H1 (cell line): Measurements from ENCODE around the gene SND1.

Source experiments
- CTCF ChIP-seq, 3 experiments: IDR thresholded peaks; 1 replicate in 2 of 3; 2 replicates in 1 of 3; pipeline versions ENCODE4 v1.5.1 to v1.6.1; 2011; ENCODE audit warnings: low read length in 3 of 3, mild to moderate bottlenecking in 3 of 3, inconsistent platforms in 2 of 3, low read depth in 1 of 3, moderate library complexity in 1 of 3; ENCODE audit not compliant: insufficient read depth in 1 of 3; ENCODE audit errors: control extremely low read depth in 1 of 3
- EZH2 ChIP-seq: fragments of 200-600 bp; sonication (generic); IDR thresholded peaks from 2 replicates; pipeline ENCODE4 v1.7.1; 2012; ENCODE audit warnings: low read depth, mild to moderate bottlenecking, moderate library complexity, low read length, inconsistent platforms; ENCODE audit not compliant: severe bottlenecking
- GABPA ChIP-seq: IDR thresholded peaks from 2 replicates; pipeline ENCODE4 v1.6.1; 2011; ENCODE audit warnings: mild to moderate bottlenecking, low read length, moderate library complexity, borderline replicate concordance; ENCODE audit not compliant: insufficient read depth
- NRF1 ChIP-seq: IDR thresholded peaks from 2 replicates; pipeline ENCODE4 v1.6.1; 2011; ENCODE audit warnings: mild to moderate bottlenecking, low read depth, low read length, improper control_type of control experiment
- POLR2A ChIP-seq, 2 experiments: IDR thresholded peaks; 1 replicate in 1 of 2; 2 replicates in 1 of 2; pipeline ENCODE4 v1.6.1; 2011; ENCODE audit warnings: low read depth in 2 of 2, low read length in 2 of 2, mild to moderate bottlenecking in 2 of 2; ENCODE audit errors: control extremely low read depth in 1 of 2
- POLR2AphosphoS5 ChIP-seq: IDR thresholded peaks from 2 replicates; pipeline ENCODE4 v1.6.1; 2011; ENCODE audit warnings: low read depth, low read length
- RAD21 ChIP-seq, 2 experiments: IDR thresholded peaks in 1 of 2; conservative IDR thresholded peaks in 1 of 2; 2 replicates each; pipeline ENCODE4 v1.6.1; 2011; ENCODE audit warnings: low read depth in 2 of 2, low read length in 2 of 2, improper control_type of control experiment in 1 of 2, inconsistent platforms in 1 of 2, mild to moderate bottlenecking in 1 of 2, moderate library complexity in 1 of 2
- RBBP5 ChIP-seq: IDR thresholded peaks from 2 replicates; pipeline ENCODE4 v1.7.1; 2012; ENCODE audit warnings: low read depth, mild to moderate bottlenecking, inconsistent platforms, low read length, moderate library complexity, borderline replicate concordance
- SP1 ChIP-seq: IDR thresholded peaks from 2 replicates; pipeline ENCODE4 v1.6.1; 2011; ENCODE audit warnings: low read depth, low read length
- TAF1 ChIP-seq: IDR thresholded peaks from 2 replicates; pipeline ENCODE4 v1.6.1; 2011; ENCODE audit warnings: mild to moderate bottlenecking, low read depth, low read length
- TF ChIP-seq, protein P1 (sequence below): IDR thresholded peaks from 2 replicates; pipeline ENCODE4 v1.6.1; 2011; ENCODE audit warnings: low read depth, mild to moderate bottlenecking, low read length; ENCODE audit not compliant: insufficient read depth

GRCh38 chr7:127918130-127918529 lies 266.1 kb downstream of the SND1 start:
- TF ChIP-seq POLR2A (IDR thresholded peaks at IDR 0.05; ENCODE audit: control extremely low read depth in 1 of 2, low read depth in 2 of 2, low read length in 2 of 2) (no peak), CTCF (IDR thresholded peaks at IDR 0.05; ENCODE audit: control extremely low read depth in 1 of 3, insufficient read depth in 1 of 3, low read depth in 1 of 3, low read length in 3 of 3) (no peak), EZH2 (no peak), RAD21 (IDR thresholded peaks at IDR 0.05 in 1 of 2, conservative IDR thresholded peaks at IDR 0.05 in 1 of 2; ENCODE audit: low read depth in 2 of 2, low read length in 2 of 2) (no peak), RBBP5 (no peak), SP1 (no peak), NRF1 (no peak), POLR2AphosphoS5 (no peak), TAF1 (no peak), GABPA (no peak)
- TF ChIP-seq, protein P1, sequence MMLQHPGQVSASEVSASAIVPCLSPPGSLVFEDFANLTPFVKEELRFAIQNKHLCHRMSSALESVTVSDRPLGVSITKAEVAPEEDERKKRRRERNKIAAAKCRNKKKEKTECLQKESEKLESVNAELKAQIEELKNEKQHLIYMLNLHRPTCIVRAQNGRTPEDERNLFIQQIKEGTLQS = no peak
